ENCODE data around the gene ARHGAP18.
A peak's percentile ranks its signal among the peaks of the same experiment; 100 is the strongest.

The ARHGAP18 gene

DNA sequence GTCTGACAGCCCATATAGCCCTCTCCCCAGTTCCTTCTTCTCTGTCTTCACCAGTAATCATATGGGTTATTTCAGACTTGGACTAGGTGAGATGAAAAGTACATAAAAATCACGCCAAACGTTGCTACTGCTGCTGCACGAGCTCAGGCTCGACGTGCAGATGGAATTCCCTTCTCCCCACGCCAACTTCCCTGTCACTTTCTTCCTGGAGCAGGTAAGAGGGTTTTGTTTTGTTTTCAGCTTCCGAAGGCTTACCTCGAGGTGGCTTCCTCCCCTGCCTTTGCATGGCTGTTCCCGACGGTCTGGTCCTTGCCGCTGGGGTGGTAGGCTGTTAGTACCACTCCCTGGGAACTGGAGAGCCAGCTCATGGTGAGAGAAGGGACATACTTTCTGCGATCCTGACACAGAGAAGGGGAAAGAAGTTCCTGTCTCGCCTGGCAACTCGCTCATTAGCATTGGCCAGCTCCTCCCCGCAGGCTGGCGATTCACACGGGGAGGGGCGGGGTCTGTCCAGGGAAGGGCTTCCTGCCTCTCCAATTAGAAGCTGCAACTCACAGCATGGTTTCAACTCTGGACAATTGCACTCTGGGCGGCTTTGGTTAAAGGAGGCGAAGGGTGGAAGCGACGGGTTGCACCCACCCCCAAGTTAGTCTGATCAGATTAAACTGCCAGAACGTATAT, at the start of gene ARHGAP18 (continued):
- TF ChIP-seq, protein P1, sequence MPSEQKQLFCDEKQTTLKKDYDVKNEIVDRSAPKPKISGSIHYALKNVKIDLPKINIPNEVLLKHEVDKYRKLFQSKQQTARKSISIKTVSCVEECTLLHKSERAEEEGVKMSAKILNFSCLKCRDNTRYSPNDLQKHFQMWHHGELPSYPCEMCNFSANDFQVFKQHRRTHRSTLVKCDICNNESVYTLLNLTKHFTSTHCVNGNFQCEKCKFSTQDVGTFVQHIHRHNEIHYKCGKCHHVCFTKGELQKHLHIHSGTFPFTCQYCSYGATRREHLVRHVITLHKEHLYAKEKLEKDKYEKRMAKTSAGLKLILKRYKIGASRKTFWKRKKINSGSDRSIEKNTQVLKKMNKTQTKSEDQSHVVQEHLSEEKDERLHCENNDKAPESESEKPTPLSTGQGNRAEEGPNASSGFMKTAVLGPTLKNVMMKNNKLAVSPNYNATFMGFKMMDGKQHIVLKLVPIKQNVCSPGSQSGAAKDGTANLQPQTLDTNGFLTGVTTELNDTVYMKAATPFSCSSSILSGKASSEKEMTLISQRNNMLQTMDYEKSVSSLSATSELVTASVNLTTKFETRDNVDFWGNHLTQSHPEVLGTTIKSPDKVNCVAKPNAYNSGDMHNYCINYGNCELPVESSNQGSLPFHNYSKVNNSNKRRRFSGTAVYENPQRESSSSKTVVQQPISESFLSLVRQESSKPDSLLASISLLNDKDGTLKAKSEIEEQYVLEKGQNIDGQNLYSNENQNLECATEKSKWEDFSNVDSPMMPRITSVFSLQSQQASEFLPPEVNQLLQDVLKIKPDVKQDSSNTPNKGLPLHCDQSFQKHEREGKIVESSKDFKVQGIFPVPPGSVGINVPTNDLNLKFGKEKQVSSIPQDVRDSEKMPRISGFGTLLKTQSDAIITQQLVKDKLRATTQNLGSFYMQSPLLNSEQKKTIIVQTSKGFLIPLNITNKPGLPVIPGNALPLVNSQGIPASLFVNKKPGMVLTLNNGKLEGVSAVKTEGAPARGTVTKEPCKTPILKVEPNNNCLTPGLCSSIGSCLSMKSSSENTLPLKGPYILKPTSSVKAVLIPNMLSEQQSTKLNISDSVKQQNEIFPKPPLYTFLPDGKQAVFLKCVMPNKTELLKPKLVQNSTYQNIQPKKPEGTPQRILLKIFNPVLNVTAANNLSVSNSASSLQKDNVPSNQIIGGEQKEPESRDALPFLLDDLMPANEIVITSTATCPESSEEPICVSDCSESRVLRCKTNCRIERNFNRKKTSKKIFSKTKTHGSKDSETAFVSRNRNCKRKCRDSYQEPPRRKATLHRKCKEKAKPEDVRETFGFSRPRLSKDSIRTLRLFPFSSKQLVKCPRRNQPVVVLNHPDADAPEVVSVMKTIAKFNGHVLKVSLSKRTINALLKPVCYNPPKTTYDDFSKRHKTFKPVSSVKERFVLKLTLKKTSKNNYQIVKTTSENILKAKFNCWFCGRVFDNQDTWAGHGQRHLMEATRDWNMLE (tag by site-specific recombination; conservative IDR thresholded peaks at IDR 0.05; ENCODE audit: low read depth), result no peak
- no peak for TF ChIP-seq ZNF354C (tag by site-specific recombination; IDR thresholded peaks at IDR 0.05; ENCODE audit: borderline replicate concordance, low read depth)
- TF ChIP-seq ZNF514 (tag by site-specific recombination; IDR thresholded peaks at IDR 0.05), result no peak
- peak; percentile 18; the same call in 1 of the 2 replicates for TF ChIP-seq SP7 (tag by site-specific recombination; IDR thresholded peaks at IDR 0.05)
- 0 out of 2 replicates have a peak, but pooled peaks have one; percentile 24 for TF ChIP-seq ZNF394 (tag by site-specific recombination; IDR thresholded peaks at IDR 0.05; ENCODE audit: borderline replicate concordance)
- TF ChIP-seq ZNF23 (tag by site-specific recombination; IDR thresholded peaks at IDR 0.05; ENCODE audit: borderline replicate concordance), result no peak
- 0 out of 2 replicates have a peak, but pooled peaks have one; percentile 6 for TF ChIP-seq WT1 (tag by site-specific recombination; IDR thresholded peaks at IDR 0.05)
- no peak for TF ChIP-seq ZNF843 (tag by site-specific recombination; IDR thresholded peaks at IDR 0.05)
- TF ChIP-seq BCL11B (tag by site-specific recombination; IDR thresholded peaks at IDR 0.05; ENCODE audit: low read depth), result no peak
- 0 out of 2 replicates have a peak, but pooled peaks have one; percentile 25 for TF ChIP-seq ZEB2 (tag by site-specific recombination; IDR thresholded peaks at IDR 0.05)
- TF ChIP-seq OVOL3 (tag by site-specific recombination; IDR thresholded peaks at IDR 0.05), result no peak
- peak; percentile 87; the same call in 1 of the 2 replicates for TF ChIP-seq TRIM28 (IDR thresholded peaks at IDR 0.05; ENCODE audit: borderline replicate concordance, low read length)
- TF ChIP-seq ZNF157 (tag by site-specific recombination; IDR thresholded peaks at IDR 0.05), result no peak
- no peak for TF ChIP-seq ZNF423 (tag by site-specific recombination; IDR thresholded peaks at IDR 0.05)
- no peak for TF ChIP-seq ZNF555 (tag by site-specific recombination; conservative IDR thresholded peaks at IDR 0.05)
- no peak for TF ChIP-seq ZNF747 (tag by site-specific recombination; IDR thresholded peaks at IDR 0.05)
- no peak for TF ChIP-seq SCRT1 (tag by site-specific recombination; IDR thresholded peaks at IDR 0.05; ENCODE audit: borderline replicate concordance)
- no peak for TF ChIP-seq ZNF791 (tag by site-specific recombination; IDR thresholded peaks at IDR 0.05)
- TF ChIP-seq ZNF404 (tag by site-specific recombination; IDR thresholded peaks at IDR 0.05), result no peak
- TF ChIP-seq, protein P2, sequence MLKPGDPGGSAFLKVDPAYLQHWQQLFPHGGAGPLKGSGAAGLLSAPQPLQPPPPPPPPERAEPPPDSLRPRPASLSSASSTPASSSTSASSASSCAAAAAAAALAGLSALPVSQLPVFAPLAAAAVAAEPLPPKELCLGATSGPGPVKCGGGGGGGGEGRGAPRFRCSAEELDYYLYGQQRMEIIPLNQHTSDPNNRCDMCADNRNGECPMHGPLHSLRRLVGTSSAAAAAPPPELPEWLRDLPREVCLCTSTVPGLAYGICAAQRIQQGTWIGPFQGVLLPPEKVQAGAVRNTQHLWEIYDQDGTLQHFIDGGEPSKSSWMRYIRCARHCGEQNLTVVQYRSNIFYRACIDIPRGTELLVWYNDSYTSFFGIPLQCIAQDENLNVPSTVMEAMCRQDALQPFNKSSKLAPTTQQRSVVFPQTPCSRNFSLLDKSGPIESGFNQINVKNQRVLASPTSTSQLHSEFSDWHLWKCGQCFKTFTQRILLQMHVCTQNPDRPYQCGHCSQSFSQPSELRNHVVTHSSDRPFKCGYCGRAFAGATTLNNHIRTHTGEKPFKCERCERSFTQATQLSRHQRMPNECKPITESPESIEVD (tag by site-specific recombination; IDR thresholded peaks at IDR 0.05), result no peak
- TF ChIP-seq MEIS1 (CRISPR knock-in tag; IDR thresholded peaks at IDR 0.05; ENCODE audit: borderline replicate concordance), result no peak
- peak; percentile 62 for TF ChIP-seq ZIC2 (tag by site-specific recombination; IDR thresholded peaks at IDR 0.05)
- TF ChIP-seq ZNF629 (tag by site-specific recombination; IDR thresholded peaks at IDR 0.05), result no peak; the same call in 1 of the 2 replicates
- TF ChIP-seq, protein P3, sequence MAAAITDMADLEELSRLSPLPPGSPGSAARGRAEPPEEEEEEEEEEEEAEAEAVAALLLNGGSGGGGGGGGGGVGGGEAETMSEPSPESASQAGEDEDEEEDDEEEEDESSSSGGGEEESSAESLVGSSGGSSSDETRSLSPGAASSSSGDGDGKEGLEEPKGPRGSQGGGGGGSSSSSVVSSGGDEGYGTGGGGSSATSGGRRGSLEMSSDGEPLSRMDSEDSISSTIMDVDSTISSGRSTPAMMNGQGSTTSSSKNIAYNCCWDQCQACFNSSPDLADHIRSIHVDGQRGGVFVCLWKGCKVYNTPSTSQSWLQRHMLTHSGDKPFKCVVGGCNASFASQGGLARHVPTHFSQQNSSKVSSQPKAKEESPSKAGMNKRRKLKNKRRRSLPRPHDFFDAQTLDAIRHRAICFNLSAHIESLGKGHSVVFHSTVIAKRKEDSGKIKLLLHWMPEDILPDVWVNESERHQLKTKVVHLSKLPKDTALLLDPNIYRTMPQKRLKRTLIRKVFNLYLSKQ (tag by site-specific recombination; IDR thresholded peaks at IDR 0.05; ENCODE audit: borderline replicate concordance), result no peak
- no peak for TF ChIP-seq ZNF16 (tag by site-specific recombination; IDR thresholded peaks at IDR 0.05; ENCODE audit: low read depth)
- TF ChIP-seq, protein P4, sequence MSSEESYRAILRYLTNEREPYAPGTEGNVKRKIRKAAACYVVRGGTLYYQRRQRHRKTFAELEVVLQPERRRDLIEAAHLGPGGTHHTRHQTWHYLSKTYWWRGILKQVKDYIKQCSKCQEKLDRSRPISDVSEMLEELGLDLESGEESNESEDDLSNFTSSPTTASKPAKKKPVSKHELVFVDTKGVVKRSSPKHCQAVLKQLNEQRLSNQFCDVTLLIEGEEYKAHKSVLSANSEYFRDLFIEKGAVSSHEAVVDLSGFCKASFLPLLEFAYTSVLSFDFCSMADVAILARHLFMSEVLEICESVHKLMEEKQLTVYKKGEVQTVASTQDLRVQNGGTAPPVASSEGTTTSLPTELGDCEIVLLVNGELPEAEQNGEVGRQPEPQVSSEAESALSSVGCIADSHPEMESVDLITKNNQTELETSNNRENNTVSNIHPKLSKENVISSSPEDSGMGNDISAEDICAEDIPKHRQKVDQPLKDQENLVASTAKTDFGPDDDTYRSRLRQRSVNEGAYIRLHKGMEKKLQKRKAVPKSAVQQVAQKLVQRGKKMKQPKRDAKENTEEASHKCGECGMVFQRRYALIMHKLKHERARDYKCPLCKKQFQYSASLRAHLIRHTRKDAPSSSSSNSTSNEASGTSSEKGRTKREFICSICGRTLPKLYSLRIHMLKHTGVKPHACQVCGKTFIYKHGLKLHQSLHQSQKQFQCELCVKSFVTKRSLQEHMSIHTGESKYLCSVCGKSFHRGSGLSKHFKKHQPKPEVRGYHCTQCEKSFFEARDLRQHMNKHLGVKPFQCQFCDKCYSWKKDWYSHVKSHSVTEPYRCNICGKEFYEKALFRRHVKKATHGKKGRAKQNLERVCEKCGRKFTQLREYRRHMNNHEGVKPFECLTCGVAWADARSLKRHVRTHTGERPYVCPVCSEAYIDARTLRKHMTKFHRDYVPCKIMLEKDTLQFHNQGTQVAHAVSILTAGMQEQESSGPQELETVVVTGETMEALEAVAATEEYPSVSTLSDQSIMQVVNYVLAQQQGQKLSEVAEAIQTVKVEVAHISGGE (tag by site-specific recombination; conservative IDR thresholded peaks at IDR 0.05; ENCODE audit: low read depth), result no peak
- no peak for TF ChIP-seq ZNF426 (tag by site-specific recombination; IDR thresholded peaks at IDR 0.05)
- no peak for TF ChIP-seq RBAK (tag by site-specific recombination; IDR thresholded peaks at IDR 0.05)
- no peak for TF ChIP-seq ZNF155 (tag by site-specific recombination; IDR thresholded peaks at IDR 0.05)
